ENCODE measurements around the gene SIGMAR1.

- TF ChIP-seq, protein P1, sequence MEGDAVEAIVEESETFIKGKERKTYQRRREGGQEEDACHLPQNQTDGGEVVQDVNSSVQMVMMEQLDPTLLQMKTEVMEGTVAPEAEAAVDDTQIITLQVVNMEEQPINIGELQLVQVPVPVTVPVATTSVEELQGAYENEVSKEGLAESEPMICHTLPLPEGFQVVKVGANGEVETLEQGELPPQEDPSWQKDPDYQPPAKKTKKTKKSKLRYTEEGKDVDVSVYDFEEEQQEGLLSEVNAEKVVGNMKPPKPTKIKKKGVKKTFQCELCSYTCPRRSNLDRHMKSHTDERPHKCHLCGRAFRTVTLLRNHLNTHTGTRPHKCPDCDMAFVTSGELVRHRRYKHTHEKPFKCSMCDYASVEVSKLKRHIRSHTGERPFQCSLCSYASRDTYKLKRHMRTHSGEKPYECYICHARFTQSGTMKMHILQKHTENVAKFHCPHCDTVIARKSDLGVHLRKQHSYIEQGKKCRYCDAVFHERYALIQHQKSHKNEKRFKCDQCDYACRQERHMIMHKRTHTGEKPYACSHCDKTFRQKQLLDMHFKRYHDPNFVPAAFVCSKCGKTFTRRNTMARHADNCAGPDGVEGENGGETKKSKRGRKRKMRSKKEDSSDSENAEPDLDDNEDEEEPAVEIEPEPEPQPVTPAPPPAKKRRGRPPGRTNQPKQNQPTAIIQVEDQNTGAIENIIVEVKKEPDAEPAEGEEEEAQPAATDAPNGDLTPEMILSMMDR (IDR thresholded peaks at IDR 0.05; ENCODE audit: control extremely low read depth in 1 of 3, insufficient read depth in 1 of 3, low read depth in 1 of 3, low read length in 3 of 3), result no peak
- TF ChIP-seq BRCA1 (IDR thresholded peaks at IDR 0.05; ENCODE audit: low read depth, low read length) (no peak), MAX (IDR thresholded peaks at IDR 0.05) (no peak), GABPA (IDR thresholded peaks at IDR 0.05; ENCODE audit: borderline replicate concordance, insufficient read depth, low read length) (no peak), POLR2A (IDR thresholded peaks at IDR 0.05; ENCODE audit: control extremely low read depth in 1 of 2, low read depth in 2 of 2, low read length in 2 of 2) (no peak), RFX5 (IDR thresholded peaks at IDR 0.05; ENCODE audit: borderline replicate concordance, low read depth, low read length) (no peak), EP300 (IDR thresholded peaks at IDR 0.05; ENCODE audit: borderline replicate concordance in 1 of 2, low read depth in 2 of 2, low read length in 2 of 2) (no peak), POLR2AphosphoS5 (IDR thresholded peaks at IDR 0.05; ENCODE audit: low read depth, low read length) (no peak), SP4 (IDR thresholded peaks at IDR 0.05; ENCODE audit: low read length) (no peak)
Measured at GRCh38 chr9:34599546-34599945, 38.0 kb downstream of the SIGMAR1 start.
